H1 (cell line): ENCODE results near the gene NEUROG1. TPM values are rescaled to one million over a fixed set of nuclear protein-coding genes. Genes with fewer than 3 reads are reported as not detected.

Experiments
- CTCF ChIA-PET: fragments of 300-600 bp; sonication (Branson Sonifier 250); formaldehyde crosslinking; loops from one replicate; lab custom pipeline; 2021; ENCODE audit not compliant: partially characterized antibody; lab: Charles Lee
- POLR2A ChIA-PET: fragments of 300-600 bp; sonication (Branson Sonifier 250); formaldehyde crosslinking; loops from one replicate; lab custom pipeline; 2021; ENCODE audit warnings: inconsistent platforms; ENCODE audit not compliant: partially characterized antibody; lab: Charles Lee
- DNase-seq, 2 experiments: peaks; one replicate each; pipeline versions ENCODE4 v3.0.0 to v3.0.0-alpha.2; 2010 to 2022; ENCODE audit warnings: low spot score in 2 of 2, low read depth in 1 of 2, mixed read lengths in 1 of 2
- FAIRE-seq: peaks from 2 replicates; lab custom pipeline; 2011; peaks lifted over from hg19 to GRCh38; lab: Jason Lieb, UNC
- H2AFZ ChIP-seq: 2 replicates; pipeline ENCODE4 v1.8.1; 2012; ENCODE audit warnings: low read length, inconsistent platforms
- H2AK5ac ChIP-seq: 2 replicates; pipeline ENCODE4 v1.6.1; 2013; ENCODE audit warnings: low read depth, low read length
- H2BK120ac ChIP-seq: replicated peaks from 2 replicates; pipeline ENCODE3; 2013; ENCODE audit warnings: low read depth, low read length, inconsistent platforms
- H2BK12ac ChIP-seq: 2 replicates; pipeline ENCODE4 v1.6.1; 2013; ENCODE audit warnings: low read depth, low read length
- H2BK15ac ChIP-seq: 2 replicates; pipeline ENCODE4 v1.6.1; 2013; ENCODE audit warnings: low read length
- H2BK20ac ChIP-seq: 2 replicates; pipeline ENCODE4 v1.6.1; 2013; ENCODE audit warnings: low read length
- H2BK5ac ChIP-seq: 2 replicates; pipeline ENCODE4 v1.6.1; 2013; ENCODE audit warnings: low read depth, low read length
- H3K14ac ChIP-seq: 2 replicates; pipeline ENCODE4 v1.6.1; 2013; ENCODE audit warnings: inconsistent platforms; ENCODE audit not compliant: insufficient read length
- H3K18ac ChIP-seq: 2 replicates; pipeline ENCODE4 v1.6.1; 2013; ENCODE audit warnings: low read length; ENCODE audit errors: extremely low read depth
- H3K23ac ChIP-seq: 2 replicates; pipeline ENCODE4 v1.6.1; 2013; ENCODE audit warnings: inconsistent platforms; ENCODE audit not compliant: insufficient read length
- H3K23me2 ChIP-seq: 2 replicates; pipeline ENCODE4 v1.6.1; 2013; ENCODE audit warnings: low read depth, low read length
- H3K27ac ChIP-seq: 2 replicates; pipeline ENCODE4 v1.6.1; 2011; ENCODE audit warnings: low read depth, low read length, inconsistent platforms
- H3K27me3 ChIP-seq, 4 experiments: replicated peaks in 1 of 4; 1 replicate in 1 of 4; 2 replicates in 3 of 4; pipeline versions ENCODE4 v1.6.1 to v1.8.1; 2011 to 2013; ENCODE audit warnings: low read length in 3 of 4, mild to moderate bottlenecking in 3 of 4, inconsistent platforms in 2 of 4, mixed read lengths in 2 of 4, moderate library complexity in 1 of 4; ENCODE audit not compliant: control insufficient read depth in 3 of 4, insufficient read depth in 3 of 4; ENCODE audit errors: extremely low read depth in 1 of 4
- H3K36me3 ChIP-seq, 4 experiments: 2 replicates each; pipeline versions ENCODE4 v1.6.1 to v1.8.1; 2011 to 2013; ENCODE audit warnings: mild to moderate bottlenecking in 4 of 4, low read length in 3 of 4, moderate library complexity in 2 of 4, control low read depth in 1 of 4, inconsistent platforms in 1 of 4; ENCODE audit not compliant: insufficient read depth in 4 of 4, control insufficient read depth in 2 of 4
- H3K4ac ChIP-seq: replicated peaks from 2 replicates; pipeline ENCODE3; 2013; ENCODE audit warnings: low read length, low read depth, mixed read lengths, inconsistent platforms; ENCODE audit not compliant: insufficient read length
- H3K4me1 ChIP-seq, 4 experiments: replicated peaks in 1 of 4; 1 replicate in 1 of 4; 2 replicates in 3 of 4; pipeline versions ENCODE4 v1.6.1 to v1.8.1; 2011 to 2013; ENCODE audit warnings: low read length in 3 of 4, inconsistent platforms in 2 of 4, mixed read lengths in 1 of 4; ENCODE audit not compliant: insufficient read depth in 4 of 4, control insufficient read depth in 3 of 4
- H3K4me2 ChIP-seq, 2 experiments: 2 replicates each; pipeline versions ENCODE4 v1.6.1 to v1.8.1; 2011 to 2013; ENCODE audit warnings: low read depth in 2 of 2, low read length in 2 of 2, control low read depth in 1 of 2, inconsistent platforms in 1 of 2, mild to moderate bottlenecking in 1 of 2; ENCODE audit not compliant: insufficient read depth in 1 of 2
- H3K4me3 ChIP-seq, 4 experiments: fragments of 200-600, 300-600 bp in 1 of 4; sonication (generic), shearing (Covaris generic), sonication (Bioruptor Twin) in 1 of 4; 2 replicates each; pipeline versions ENCODE4 v1.5.1 to v1.8.1; 2011 to 2016; ENCODE audit warnings: low read length in 4 of 4, low read depth in 3 of 4, control low read depth in 2 of 4, inconsistent platforms in 2 of 4, mild to moderate bottlenecking in 2 of 4, mixed read lengths in 1 of 4, moderate library complexity in 1 of 4; ENCODE audit not compliant: insufficient read depth in 2 of 4; ENCODE audit errors: extremely low read depth in 1 of 4
- H3K56ac ChIP-seq: replicated peaks from 2 replicates; pipeline ENCODE3; 2013; ENCODE audit warnings: low read depth, mild to moderate bottlenecking, mixed read lengths, low read length, inconsistent platforms; ENCODE audit not compliant: insufficient read length
- H3K79me1 ChIP-seq: 2 replicates; pipeline ENCODE4 v1.6.1; 2013; ENCODE audit warnings: low read depth, low read length, control low read depth
- H3K79me2 ChIP-seq, 2 experiments: 2 replicates each; pipeline versions ENCODE4 v1.6.1 to v1.8.1; 2012 to 2013; ENCODE audit warnings: low read length in 2 of 2, mild to moderate bottlenecking in 2 of 2, inconsistent platforms in 1 of 2; ENCODE audit not compliant: insufficient read depth in 2 of 2, control insufficient read depth in 1 of 2
- H3K9ac ChIP-seq, 4 experiments: replicated peaks in 1 of 4; 1 replicate in 1 of 4; 2 replicates in 3 of 4; pipeline versions ENCODE4 v1.6.1 to v1.8.1; 2011 to 2013; ENCODE audit warnings: low read depth in 3 of 4, low read length in 3 of 4, control low read depth in 2 of 4, mild to moderate bottlenecking in 2 of 4, moderate library complexity in 2 of 4, inconsistent platforms in 1 of 4; ENCODE audit errors: extremely low read depth in 1 of 4
- H3K9me3 ChIP-seq, 2 experiments: 2 replicates each; pipeline versions ENCODE4 v1.6.1 to v1.8.1; 2012 to 2013; ENCODE audit warnings: mild to moderate bottlenecking in 2 of 2, moderate library complexity in 2 of 2, control low read depth in 1 of 2, inconsistent platforms in 1 of 2, low read depth in 1 of 2, low read length in 1 of 2, mixed read lengths in 1 of 2; ENCODE audit not compliant: insufficient read depth in 2 of 2
- H4K20me1 ChIP-seq, 2 experiments: replicated peaks in 1 of 2; 2 replicates each; pipeline versions ENCODE3 to v1.8.1; 2011 to 2013; ENCODE audit warnings: inconsistent platforms in 2 of 2, low read length in 2 of 2, mild to moderate bottlenecking in 1 of 2; ENCODE audit not compliant: insufficient read depth in 2 of 2, control insufficient read depth in 1 of 2
- H4K5ac ChIP-seq: 2 replicates; pipeline ENCODE4 v1.6.1; 2013; ENCODE audit warnings: low read length, low read depth, mixed read lengths, inconsistent platforms; ENCODE audit not compliant: insufficient read length
- H4K8ac ChIP-seq: 2 replicates; pipeline ENCODE4 v1.8.0; 2013; ENCODE audit warnings: mild to moderate bottlenecking, moderate library complexity, low read length, inconsistent platforms; ENCODE audit not compliant: insufficient read depth; ENCODE audit errors: extremely low read depth
- H4K91ac ChIP-seq: replicated peaks from 2 replicates; pipeline ENCODE3; 2013; ENCODE audit warnings: low read length, mixed read lengths, inconsistent platforms; ENCODE audit not compliant: insufficient read length
- EP300 ChIP-seq, 2 experiments: IDR thresholded peaks; 1 replicate in 1 of 2; 2 replicates in 1 of 2; pipeline ENCODE4 v1.6.1; 2011 to 2012; ENCODE audit warnings: low read depth in 2 of 2, low read length in 2 of 2, mild to moderate bottlenecking in 2 of 2, borderline replicate concordance in 1 of 2, inconsistent platforms in 1 of 2, moderate library complexity in 1 of 2
- JUN ChIP-seq: IDR thresholded peaks from 2 replicates; pipeline ENCODE4 v1.6.1; 2011; ENCODE audit warnings: low read depth, mild to moderate bottlenecking, improper control_type of control experiment, low read length
- JUND ChIP-seq: IDR thresholded peaks from 2 replicates; pipeline ENCODE4 v1.6.1; 2011; ENCODE audit warnings: mild to moderate bottlenecking, improper control_type of control experiment, low read length
- KDM5A ChIP-seq: fragments of 200-600 bp; IDR thresholded peaks from 2 replicates; pipeline ENCODE4 v1.7.1; 2012; ENCODE audit warnings: mild to moderate bottlenecking, low read length, inconsistent platforms, mixed read lengths
- MAFK ChIP-seq: IDR thresholded peaks from 2 replicates; pipeline ENCODE4 v1.6.1; 2012; ENCODE audit warnings: low read depth, mild to moderate bottlenecking, improper control_type of control experiment, low read length
- SP2 ChIP-seq: IDR thresholded peaks from 2 replicates; pipeline ENCODE4 v1.6.1; 2012; ENCODE audit warnings: mild to moderate bottlenecking, low read length, inconsistent platforms
- WGBS, 2 experiments: shearing (Covaris generic) in 1 of 2; methylation state at CpG; one replicate each; pipeline versions ENCODE4 v1.1.6 to v1.1.7; 2013 to 2015; ENCODE audit warnings: low lambda C conversion rate in 2 of 2, mixed read lengths in 2 of 2, inconsistent platforms in 1 of 2, low coverage in 1 of 2, missing lambda C conversion rate in 1 of 2; ENCODE audit not compliant: insufficient replicate concordance in 2 of 2, insufficient coverage in 1 of 2, insufficient read length in 1 of 2; ENCODE audit errors: extremely low coverage in 1 of 2, missing lambda C conversion rate in 1 of 2; 5-methylcytosine and 5-hydroxymethylcytosine counted together
- polyA plus RNA-seq, 7 experiments: library from polyadenylated mRNA; depleted of rRNA in 3 of 7; stranded (reverse) in 5 of 7; unstranded in 2 of 7; fragments of >200 nt in 5 of 7; fragments of 200-250 nt in 2 of 7; gene quantifications; 1 replicate in 5 of 7; 2 replicates in 1 of 7; 4 replicates in 1 of 7; pipeline versions ENCODE4 v1.2.1 to v1.2.3, GENCODE V29; 2011 to 2013; ENCODE audit warnings: missing spikeins in 2 of 7, mixed read lengths in 2 of 7
- total RNA-seq: library from RNA; stranded (reverse); fragmentation: NEBNext Ultra II Directional; extraction: Animal tissue kit (Norgen Biotek cat#: 25700); gene quantifications from 2 replicates; pipeline ENCODE4 v1.2.1, GENCODE V29; 2021
- TF ChIP-seq, protein P1 (sequence below): IDR thresholded peaks from 2 replicates; pipeline ENCODE4 v1.6.1; 2011; ENCODE audit warnings: low read length, improper control_type of control experiment
- TF ChIP-seq, protein P2 (sequence below): IDR thresholded peaks from 2 replicates; pipeline ENCODE4 v1.6.1; 2012; ENCODE audit warnings: inconsistent platforms
- TF ChIP-seq, protein P3 (sequence below), 3 experiments: IDR thresholded peaks; 1 replicate in 2 of 3; 2 replicates in 1 of 3; pipeline versions ENCODE4 v1.5.1 to v1.6.1; 2011; ENCODE audit warnings: low read length in 3 of 3, mild to moderate bottlenecking in 3 of 3, inconsistent platforms in 2 of 3, low read depth in 1 of 3, moderate library complexity in 1 of 3; ENCODE audit not compliant: insufficient read depth in 1 of 3; ENCODE audit errors: control extremely low read depth in 1 of 3

Gene NEUROG1
- total and polyA plus RNA-seq, 2 of the 8 experiments (the other 6 are each of a cell fraction or from before 2014, with no cell fraction given) = not detected

DNA sequence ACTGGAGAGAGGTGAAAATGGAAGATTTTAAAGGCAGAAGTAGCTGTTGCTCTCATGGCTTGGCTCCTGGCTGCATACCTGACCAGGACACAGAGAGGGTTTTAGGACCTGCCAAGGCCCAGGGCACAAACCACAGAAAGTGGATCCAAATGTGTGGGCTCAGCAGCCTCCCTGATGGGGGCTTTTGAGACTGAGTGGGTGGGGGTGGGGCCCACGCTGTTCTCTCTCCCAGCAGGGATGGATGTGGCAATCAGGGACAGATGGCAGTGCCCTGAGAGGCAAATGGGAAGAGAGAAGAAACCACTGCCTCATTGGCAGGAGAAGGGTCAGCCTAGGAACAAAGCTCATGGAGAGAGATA is 48.7 kb downstream of the NEUROG1 start:
- no peak overlapping the region for H3K9ac ChIP-seq
- no peak overlapping the region for H3K14ac ChIP-seq
- no peak overlapping the region for H3K23ac ChIP-seq
- ChIA-PET CTCF (interaction anchor here (0.8 to 9.9 kb wide), 16 partner anchors 9 to 114 kb away, joined by 3 to 137 read pairs (median 6); partner anchors contain the start of genes CXCL14 and NEUROG1), POLR2A (no interaction called here)
- no peaks in the 10 kb centered on the region for H3K9me3 ChIP-seq
- H2AK5ac ChIP-seq = 0 out of 2 replicates have a peak overlapping the region, but pooled peaks have one; percentile 65
- H2BK120ac ChIP-seq = no peak overlapping the region
- H4K5ac ChIP-seq = no peak overlapping the region
- no peak overlapping the region for H4K8ac ChIP-seq
- peaks cover 8 to 24% of the 10 kb centered on the region in 2 experiments for H4K20me1 ChIP-seq
- H3K4me1 ChIP-seq = peaks cover 2 to 42% (median 27%) of the 10 kb centered on the region in 4 experiments
- 0 out of 2 replicates have a peak overlapping the region, but pooled peaks have one; percentile 72 for H2BK15ac ChIP-seq
- no peak overlapping the region for H3K4ac ChIP-seq
- no peaks in the 10 kb centered on the region for H3K36me3 ChIP-seq
- H2BK20ac ChIP-seq = no peak overlapping the region
- H2AFZ ChIP-seq = no peak overlapping the region
- 0 out of 2 replicates have a peak overlapping the region, but pooled peaks have one; percentile 9 for H2BK12ac ChIP-seq
- peaks cover 64 to 99% (median 96%) of the 10 kb centered on the region in 4 experiments for H3K27me3 ChIP-seq
- WGBS, 2 experiments = 38% methylated on average over 1 of the region's 1 CpG; no CpG with 5 or more reads in 1 of the 2 experiments
- H3K4me3 ChIP-seq = no peak overlapping the region
- no peak for DNase-seq
- no peak overlapping the region for H3K56ac ChIP-seq
- no peak for FAIRE-seq
- H3K23me2 ChIP-seq = peaks cover 22% of the 10 kb centered on the region; the same call in 1 of the 2 replicates
- H3K79me2 ChIP-seq = no peaks in the 10 kb centered on the region
- no peak overlapping the region for H3K4me2 ChIP-seq
- H2BK5ac ChIP-seq = no peak overlapping the region
- no peak overlapping the region for H4K91ac ChIP-seq
- no peaks in the 10 kb centered on the region for H3K79me1 ChIP-seq
- H3K18ac ChIP-seq = no peak overlapping the region
- no peak overlapping the region for H3K27ac ChIP-seq
- no peak for TF ChIP-seq EP300 (IDR thresholded peaks at IDR 0.05; ENCODE audit: borderline replicate concordance in 1 of 2, low read depth in 2 of 2, low read length in 2 of 2)
- TF ChIP-seq, protein P1, sequence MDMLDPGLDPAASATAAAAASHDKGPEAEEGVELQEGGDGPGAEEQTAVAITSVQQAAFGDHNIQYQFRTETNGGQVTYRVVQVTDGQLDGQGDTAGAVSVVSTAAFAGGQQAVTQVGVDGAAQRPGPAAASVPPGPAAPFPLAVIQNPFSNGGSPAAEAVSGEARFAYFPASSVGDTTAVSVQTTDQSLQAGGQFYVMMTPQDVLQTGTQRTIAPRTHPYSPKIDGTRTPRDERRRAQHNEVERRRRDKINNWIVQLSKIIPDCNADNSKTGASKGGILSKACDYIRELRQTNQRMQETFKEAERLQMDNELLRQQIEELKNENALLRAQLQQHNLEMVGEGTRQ = no peak
- no peak for TF ChIP-seq JUN
- TF ChIP-seq MAFK = no peak
- no peak for TF ChIP-seq KDM5A
- TF ChIP-seq JUND = no peak
- TF ChIP-seq SP2 = no peak
- TF ChIP-seq, protein P2, sequence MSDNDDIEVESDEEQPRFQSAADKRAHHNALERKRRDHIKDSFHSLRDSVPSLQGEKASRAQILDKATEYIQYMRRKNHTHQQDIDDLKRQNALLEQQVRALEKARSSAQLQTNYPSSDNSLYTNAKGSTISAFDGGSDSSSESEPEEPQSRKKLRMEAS = no peak
- TF ChIP-seq, protein P3, sequence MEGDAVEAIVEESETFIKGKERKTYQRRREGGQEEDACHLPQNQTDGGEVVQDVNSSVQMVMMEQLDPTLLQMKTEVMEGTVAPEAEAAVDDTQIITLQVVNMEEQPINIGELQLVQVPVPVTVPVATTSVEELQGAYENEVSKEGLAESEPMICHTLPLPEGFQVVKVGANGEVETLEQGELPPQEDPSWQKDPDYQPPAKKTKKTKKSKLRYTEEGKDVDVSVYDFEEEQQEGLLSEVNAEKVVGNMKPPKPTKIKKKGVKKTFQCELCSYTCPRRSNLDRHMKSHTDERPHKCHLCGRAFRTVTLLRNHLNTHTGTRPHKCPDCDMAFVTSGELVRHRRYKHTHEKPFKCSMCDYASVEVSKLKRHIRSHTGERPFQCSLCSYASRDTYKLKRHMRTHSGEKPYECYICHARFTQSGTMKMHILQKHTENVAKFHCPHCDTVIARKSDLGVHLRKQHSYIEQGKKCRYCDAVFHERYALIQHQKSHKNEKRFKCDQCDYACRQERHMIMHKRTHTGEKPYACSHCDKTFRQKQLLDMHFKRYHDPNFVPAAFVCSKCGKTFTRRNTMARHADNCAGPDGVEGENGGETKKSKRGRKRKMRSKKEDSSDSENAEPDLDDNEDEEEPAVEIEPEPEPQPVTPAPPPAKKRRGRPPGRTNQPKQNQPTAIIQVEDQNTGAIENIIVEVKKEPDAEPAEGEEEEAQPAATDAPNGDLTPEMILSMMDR (IDR thresholded peaks at IDR 0.05; ENCODE audit: control extremely low read depth in 1 of 3, insufficient read depth in 1 of 3, low read depth in 1 of 3, low read length in 3 of 3) = no peak
